ENCODE results near the gene XYLB. TPM values are rescaled to one million over a fixed set of nuclear protein-coding genes. Genes with fewer than 3 reads are reported as not detected.

Gene XYLB
- total and polyA plus RNA-seq, 2 of the 13 experiments (the other 11 are each of a cell fraction or from before 2014, with no cell fraction given), result 25.9 to 30.0 TPM

- TF ChIP-seq ATF5 (CRISPR knock-in tag; IDR thresholded peaks at IDR 0.05; ENCODE audit: low read depth), result no peak
- peak; percentile 54; the same call in 1 of the 2 replicates for TF ChIP-seq STAT5B (CRISPR knock-in tag; IDR thresholded peaks at IDR 0.05)
- TF ChIP-seq HOXA5 (CRISPR knock-in tag; IDR thresholded peaks at IDR 0.05), result peak; percentile 94
- TF ChIP-seq XRCC5 (optimal IDR thresholded peaks at IDR 0.05; ENCODE audit: low read length), result peak; percentile 90
- TF ChIP-seq ZBTB38 (CRISPR knock-in tag; IDR thresholded peaks at IDR 0.05), result peak; percentile 96
- peak; percentile 95; the same call in 1 of the 2 replicates for TF ChIP-seq ZNF280B (CRISPR knock-in tag; IDR thresholded peaks at IDR 0.05; ENCODE audit: borderline replicate concordance)
- no peak for TF ChIP-seq ZNF644 (CRISPR knock-in tag; IDR thresholded peaks at IDR 0.05; ENCODE audit: low read depth)
- TF ChIP-seq JUN (CRISPR knock-in tag; IDR thresholded peaks at IDR 0.05), result 0 out of 2 replicates have a peak, but pooled peaks have one; percentile 38
- peak; percentile 76 for TF ChIP-seq ZNF407 (CRISPR knock-in tag; IDR thresholded peaks at IDR 0.05; ENCODE audit: not compliant biosample characterization)
- TF ChIP-seq ZMAT3 (CRISPR knock-in tag; conservative IDR thresholded peaks at IDR 0.05), result peak; percentile 98
- peak; percentile 83; the same call in 1 of the 2 replicates for TF ChIP-seq ZHX1 (CRISPR knock-in tag; IDR thresholded peaks at IDR 0.05; ENCODE audit: low read depth)
Measured at GRCh38 chr3:38346587-38347410, at the start of gene XYLB (continued).

Data from HepG2 (cell line).